Stimulated activated CD8-positive, alpha-beta memory T cell treated with anti-CD3 and anti-CD28 coated beads, Interleukin-15, amount 100 ng/mL, for 48 hours (primary cell): ENCODE results near the gene HS1BP3.

ENCODE experiments used
- DNase-seq, 2 donors: peaks; one replicate each; pipeline ENCODE4 v3.0.0-alpha.2; 2020; ENCODE audit warnings: low read depth in 2 of 2

Gene HS1BP3, protein sequence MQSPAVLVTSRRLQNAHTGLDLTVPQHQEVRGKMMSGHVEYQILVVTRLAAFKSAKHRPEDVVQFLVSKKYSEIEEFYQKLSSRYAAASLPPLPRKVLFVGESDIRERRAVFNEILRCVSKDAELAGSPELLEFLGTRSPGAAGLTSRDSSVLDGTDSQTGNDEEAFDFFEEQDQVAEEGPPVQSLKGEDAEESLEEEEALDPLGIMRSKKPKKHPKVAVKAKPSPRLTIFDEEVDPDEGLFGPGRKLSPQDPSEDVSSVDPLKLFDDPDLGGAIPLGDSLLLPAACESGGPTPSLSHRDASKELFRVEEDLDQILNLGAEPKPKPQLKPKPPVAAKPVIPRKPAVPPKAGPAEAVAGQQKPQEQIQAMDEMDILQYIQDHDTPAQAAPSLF

GRCh38 chr2:20650877-20651730, at the start of gene HS1BP3:
HS1BP3 (minus strand) TSS chr2:20651098; CDS start chr2:20651063, 35 bp downstream.
- peak; percentile 82 to 85 for DNase-seq

DNA sequence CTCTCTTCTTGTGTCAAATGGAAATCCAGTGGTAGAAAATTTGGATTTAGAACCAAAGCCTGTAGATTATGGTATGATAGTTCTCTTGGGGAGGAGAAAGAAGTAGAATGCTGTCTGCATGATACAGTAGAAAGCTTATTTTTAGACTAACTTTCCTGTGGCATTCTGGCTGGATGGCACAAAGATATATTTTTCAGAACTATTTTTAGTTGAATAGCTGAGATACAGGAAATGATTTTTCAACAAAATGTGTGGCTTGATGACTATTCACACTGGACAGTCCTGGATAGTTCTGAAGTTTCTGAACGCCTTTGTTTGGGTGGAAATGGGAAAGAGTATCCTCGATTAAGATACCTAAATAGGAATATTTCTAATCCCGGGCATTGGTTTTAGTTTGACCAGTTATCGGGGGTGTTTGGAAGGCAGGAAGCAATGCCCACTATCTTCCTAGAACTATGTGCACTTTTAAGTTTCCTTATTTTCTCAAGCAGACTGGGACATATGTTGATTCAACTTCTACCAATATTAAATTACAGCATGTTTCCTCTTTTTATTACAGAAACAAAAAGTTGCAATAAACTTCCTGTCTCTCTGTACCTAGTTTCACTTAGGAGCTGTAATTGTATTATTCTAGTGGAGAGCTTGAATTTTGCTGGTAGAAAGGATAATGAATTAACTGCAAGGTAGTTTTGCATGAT, 48.2 kb upstream of the HS1BP3 start:
- no peak for DNase-seq

- no peak for DNase-seq
Observed at GRCh38 chr2:20697322-20697934, 46.5 kb upstream of the HS1BP3 start.

- no peak for DNase-seq
Observed at GRCh38 chr2:20696366-20696765, 45.5 kb upstream of the HS1BP3 start.

DNA sequence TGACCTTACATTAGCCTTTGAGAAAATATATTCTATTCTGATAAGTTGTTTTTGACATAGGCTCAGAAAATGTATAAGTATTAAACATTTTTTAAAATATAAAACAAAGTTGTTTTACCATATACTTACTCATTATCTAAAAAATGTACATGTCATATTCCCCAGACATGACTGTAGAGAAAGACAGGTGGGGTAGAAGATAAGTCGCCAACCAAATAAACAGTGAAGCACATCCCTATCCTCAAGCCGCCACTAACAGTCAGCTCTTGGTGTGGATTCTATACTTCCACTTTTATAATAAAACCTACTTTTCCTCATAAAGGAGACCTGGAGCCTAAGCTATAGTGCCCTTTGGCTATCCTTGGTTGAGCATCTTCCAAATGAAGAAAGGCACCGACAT, 42.4 kb upstream of the HS1BP3 start:
- DNase-seq, result no peak

GRCh38 chr2:20692081-20692480, 41.2 kb upstream of the HS1BP3 start:
- no peak for DNase-seq

GRCh38 chr2:20691076-20691734, 40.3 kb upstream of the HS1BP3 start:
- DNase-seq, result no peak

- no peak for DNase-seq
Observed at GRCh38 chr2:20689428-20690264, 38.7 kb upstream of the HS1BP3 start.

GRCh38 chr2:20687260-20687832, 36.4 kb upstream of the HS1BP3 start:
- no peak for DNase-seq

GRCh38 chr2:20684581-20685063, 33.7 kb upstream of the HS1BP3 start:
- no peak for DNase-seq

GRCh38 chr2:20682167-20682920, 31.4 kb upstream of the HS1BP3 start:
- no peak for DNase-seq

DNA sequence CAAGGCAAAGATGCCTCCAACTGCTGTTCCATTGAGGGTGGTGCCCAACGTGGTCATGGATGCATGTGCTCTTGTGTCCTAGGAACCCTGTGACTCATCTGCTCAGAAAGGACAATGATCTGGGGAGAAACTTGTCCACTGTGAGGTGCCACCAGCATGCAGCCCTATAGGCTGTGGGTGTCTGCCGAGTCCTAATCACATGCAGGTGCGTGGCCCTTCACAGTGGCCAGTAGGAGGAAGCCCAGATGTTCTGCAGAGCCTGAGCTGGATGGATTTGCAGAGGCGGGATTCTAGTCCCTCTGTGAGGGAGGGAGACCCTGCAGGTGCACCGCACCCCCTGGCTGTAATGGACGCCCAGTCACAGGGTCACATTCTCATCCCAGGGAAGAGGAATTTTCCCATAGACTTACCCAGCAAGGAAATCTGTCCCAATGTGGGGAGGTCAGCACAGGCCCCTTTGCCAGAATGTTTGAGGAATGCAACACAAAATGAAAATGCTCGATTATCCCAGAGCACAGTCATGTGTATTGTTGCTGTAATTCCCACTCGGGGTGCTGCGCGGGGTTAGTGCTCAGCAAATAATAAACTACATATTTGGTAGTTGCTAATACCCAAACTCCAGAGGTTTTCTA, 30.0 kb upstream of the HS1BP3 start:
- no peak for DNase-seq

GRCh38 chr2:20678780-20679179, 27.9 kb upstream of the HS1BP3 start:
- no peak for DNase-seq

- DNase-seq, result no peak
Observed at GRCh38 chr2:20678086-20678395, 27.1 kb upstream of the HS1BP3 start.

- no peak for DNase-seq
Observed at GRCh38 chr2:20677301-20678085, 26.6 kb upstream of the HS1BP3 start.

DNA sequence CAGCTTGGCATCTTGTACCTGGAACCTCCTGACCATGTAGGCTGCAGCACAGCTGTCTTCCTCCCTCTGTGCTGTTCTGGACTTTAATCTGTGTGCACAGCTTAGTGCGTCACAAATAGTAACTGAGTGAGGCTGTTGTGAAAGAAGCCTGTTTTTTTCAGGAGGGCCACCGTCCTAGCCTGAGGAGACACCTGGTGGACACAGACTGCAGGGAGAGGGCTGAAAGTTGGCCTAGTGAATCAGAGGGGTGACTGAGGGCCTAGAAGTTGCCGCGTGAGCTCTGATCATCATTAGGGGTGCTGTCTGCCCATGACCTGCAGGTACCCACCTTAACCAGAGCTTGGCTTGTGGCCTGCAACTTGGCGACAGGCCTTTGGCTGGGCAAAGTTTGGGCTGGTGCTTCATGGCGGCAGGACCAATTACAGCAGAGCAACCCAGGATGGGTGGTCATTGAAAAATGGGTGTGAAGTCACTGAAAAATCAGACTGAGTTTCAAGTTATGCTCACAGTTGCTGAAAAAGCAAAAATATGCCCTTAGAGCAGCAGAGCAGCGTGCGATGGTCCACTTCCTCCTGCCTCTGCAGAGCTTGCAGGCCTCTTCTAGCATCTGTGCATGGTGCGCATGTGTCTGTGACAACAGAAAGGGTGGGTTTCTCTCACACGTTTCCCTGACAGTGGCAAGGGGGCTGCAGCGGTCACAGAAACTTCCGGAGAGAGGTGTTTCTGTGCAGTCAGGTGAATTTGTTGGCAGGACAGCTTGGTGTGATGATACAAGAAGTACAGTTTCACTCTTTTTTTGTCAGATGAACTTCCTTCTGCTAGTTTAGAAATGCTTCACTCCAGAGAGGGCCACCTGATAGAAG, 25.7 kb upstream of the HS1BP3 start:
- no peak for DNase-seq
